SK-N-SH (cell line): ENCODE measurements around the gene HTRA3.

Source experiments
- CTCF ChIP-seq: fragments of 200-600 bp; sonication (generic); IDR thresholded peaks from 2 replicates; pipeline ENCODE4 v1.6.1; 2017; ENCODE audit warnings: antibody characterized with exemption, mild to moderate bottlenecking, moderate library complexity
- EP300 ChIP-seq, 2 experiments: IDR thresholded peaks; 2 replicates each; pipeline versions ENCODE4 v1.4.0 to v1.6.1; 2012; ENCODE audit warnings: borderline replicate concordance in 1 of 2, low read depth in 1 of 2, low read length in 1 of 2
- EZH2phosphoT487 ChIP-seq: fragments of 200-600 bp; sonication (generic); IDR thresholded peaks from 2 replicates; pipeline ENCODE4 v1.6.1; 2017; ENCODE audit warnings: low read depth, mixed run types, mild to moderate bottlenecking, antibody characterized with exemption, moderate library complexity, borderline replicate concordance
- FOSL2 ChIP-seq: IDR thresholded peaks from 2 replicates; pipeline ENCODE4 v1.4.0; 2012; ENCODE audit warnings: low read depth, mild to moderate bottlenecking, moderate library complexity, borderline replicate concordance
- POLR2AphosphoS5 ChIP-seq: IDR thresholded peaks from 2 replicates; pipeline ENCODE4 v1.6.1; 2012; ENCODE audit warnings: low read depth, low read length
- REST ChIP-seq: IDR thresholded peaks from 2 replicates; pipeline ENCODE4 v1.6.1; 2012; ENCODE audit warnings: mild to moderate bottlenecking, low read depth, low read length, moderate library complexity
- RFX5 ChIP-seq: IDR thresholded peaks from 2 replicates; pipeline ENCODE4 v1.6.1; 2012; ENCODE audit warnings: mild to moderate bottlenecking, improper control_type of control experiment, low read length
- TAF1 ChIP-seq: IDR thresholded peaks from 2 replicates; pipeline ENCODE4 v1.6.1; 2012; ENCODE audit warnings: low read depth, mild to moderate bottlenecking, low read length, moderate library complexity, borderline replicate concordance
- USF1 ChIP-seq: IDR thresholded peaks from 2 replicates; pipeline ENCODE4 v1.4.0; 2012; ENCODE audit warnings: low read depth, borderline replicate concordance
- USF2 ChIP-seq: fragments of 150-350 bp; IDR thresholded peaks from 2 replicates; pipeline ENCODE4 v1.6.1; 2017; ENCODE audit warnings: antibody characterized with exemption, low read length, low read depth, borderline replicate concordance
- ZBTB33 ChIP-seq: IDR thresholded peaks from 2 replicates; pipeline ENCODE4 v1.4.0; 2012; ENCODE audit warnings: low read depth, borderline replicate concordance

GRCh38 chr4:8282134-8282641 is 12.6 kb downstream of the HTRA3 start:
- no peak for TF ChIP-seq RFX5
- TF ChIP-seq POLR2AphosphoS5, result no peak
- no peak for TF ChIP-seq CTCF
- TF ChIP-seq USF2, result no peak
- no peak for TF ChIP-seq REST
- TF ChIP-seq EZH2phosphoT487, result no peak
- TF ChIP-seq ZBTB33, result no peak
- no peak for TF ChIP-seq FOSL2
- no peak for TF ChIP-seq USF1
- TF ChIP-seq EP300 (IDR thresholded peaks at IDR 0.05; ENCODE audit: borderline replicate concordance in 1 of 2, low read depth in 1 of 2, low read length in 1 of 2), result no peak
- TF ChIP-seq TAF1, result no peak
